Upper lobe of right lung (tissue), 1 donor: ENCODE results near the gene METTL16. TPM values are rescaled to one million over a fixed set of nuclear protein-coding genes. Genes with fewer than 3 reads are reported as not detected.

Experiments used
- ATAC-seq: fragments of 200-7000 bp; cut with Tn5 transposase; one replicate; pipeline ENCODE4 v1.9.1; 2020; ENCODE audit warnings: mild to moderate bottlenecking, moderate library complexity
- DNase-seq: peaks from one replicate; pipeline ENCODE4 v3.0.0-alpha.2; 2020
- H3K27ac ChIP-seq: fragments of 200-600 bp; one replicate; pipeline ENCODE4 v1.8.0; 2022
- H3K27me3 ChIP-seq: fragments of 200-600 bp; one replicate; pipeline ENCODE4 v1.8.0; 2022; ENCODE audit warnings: mild to moderate bottlenecking
- H3K36me3 ChIP-seq: fragments of 200-600 bp; one replicate; pipeline ENCODE4 v1.8.0; 2022
- H3K4me1 ChIP-seq: fragments of 200-600 bp; one replicate; pipeline ENCODE4 v1.8.0; 2022
- H3K4me3 ChIP-seq: fragments of 200-600 bp; one replicate; pipeline ENCODE4 v1.8.0; 2022; ENCODE audit warnings: mild to moderate bottlenecking
- H3K9me3 ChIP-seq: fragments of 200-600 bp; one replicate; pipeline ENCODE4 v1.8.0; 2022
- CTCF ChIP-seq: fragments of 200-600 bp; IDR thresholded peaks from one replicate; pipeline ENCODE4 v1.8.0; 2022; ENCODE audit warnings: antibody characterized with exemption
- intact Hi-C: fragments of 100-400 bp; cut with DNase I; formaldehyde crosslinking; loops from one replicate; pipeline ENCODE4 v1.11.0; 2022
- total RNA-seq: library from RNA; stranded (reverse); fragmentation: NEBNext Ultra II Directional; extraction: Animal tissue kit (Norgen Biotek cat#: 25700); gene quantifications from one replicate; pipeline ENCODE4 v1.2.1, GENCODE V29; 2021
- donor health status: DM: no; HTN: yes; CAD: no; lungs with severe emphysema.

The METTL16 gene
- total RNA-seq, 1 donor from 2014 or later: 30.0 TPM

GRCh38 chr17:2457913-2458312 lies 53.8 kb downstream of the METTL16 start:
- DNase-seq (no peak), ATAC-seq (no peak)
- intact Hi-C loops: no loop called here
- H3K27me3 ChIP-seq: no peaks in the 10 kb centered on the region
- H3K36me3 ChIP-seq: peaks cover 43% of the 10 kb centered on the region
- H3K4me1 ChIP-seq: no peaks in the 10 kb centered on the region
- TF ChIP-seq CTCF: no peak
- H3K27ac ChIP-seq: no peak overlapping the region
- no peak overlapping the region for H3K4me3 ChIP-seq
- H3K9me3 ChIP-seq: no peaks in the 10 kb centered on the region

- Histone ChIP-seq H3K4me1 (no peaks in the 10 kb centered on the region), H3K4me3 (no peak overlapping the region), H3K36me3 (peaks cover 29% of the 10 kb centered on the region), H3K9me3 (no peaks in the 10 kb centered on the region), H3K27ac (no peak overlapping the region), H3K27me3 (no peaks in the 10 kb centered on the region)
- intact Hi-C loops: no loop called here
- no peak for ATAC-seq
- TF ChIP-seq CTCF: no peak
- DNase-seq: no peak
These were observed 55.2 kb downstream of the METTL16 start for GRCh38 chr17:2456475-2456874.

- Histone ChIP-seq H3K27me3 (no peaks in the 10 kb centered on the region), H3K27ac (no peak overlapping the region), H3K4me1 (no peaks in the 10 kb centered on the region), H3K4me3 (no peak overlapping the region), H3K9me3 (no peaks in the 10 kb centered on the region), H3K36me3 (peaks cover 24% of the 10 kb centered on the region)
- ATAC-seq (no peak), DNase-seq (no peak)
- intact Hi-C loops: no loop called here
- no peak for TF ChIP-seq CTCF
These were observed 55.7 kb downstream of the METTL16 start for GRCh38 chr17:2455956-2456355.

GRCh38 chr17:2453866-2454265 lies 57.8 kb downstream of the METTL16 start:
- TF ChIP-seq CTCF: no peak
- peaks cover 18% of the 10 kb centered on the region for H3K36me3 ChIP-seq
- intact Hi-C loops: no loop called here
- H3K9me3 ChIP-seq: no peaks in the 10 kb centered on the region
- no peaks in the 10 kb centered on the region for H3K4me1 ChIP-seq
- no peak overlapping the region for H3K27ac ChIP-seq
- no peaks in the 10 kb centered on the region for H3K27me3 ChIP-seq
- no peak for DNase-seq
- no peak overlapping the region for H3K4me3 ChIP-seq
- ATAC-seq: no peak

DNA sequence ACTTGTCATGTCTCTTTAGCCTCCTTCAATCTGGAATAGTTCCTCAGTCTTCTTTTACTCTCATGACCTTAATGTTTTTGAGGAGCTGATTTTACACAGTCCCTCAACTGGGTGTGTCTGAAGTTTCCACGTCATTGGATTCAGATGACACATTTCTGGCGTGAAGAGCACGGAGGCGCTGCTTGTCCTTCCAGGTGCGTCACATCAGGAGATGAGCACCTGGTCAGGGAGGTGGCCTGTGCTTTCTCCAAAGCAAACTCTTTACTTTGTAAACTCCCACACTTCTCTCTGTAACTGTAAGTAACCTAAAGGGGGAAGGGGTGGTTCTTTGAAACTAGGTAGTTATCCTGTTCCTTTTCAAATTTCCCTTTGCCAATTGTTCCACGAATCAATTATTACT lies 58.4 kb downstream of the METTL16 start:
- DNase-seq: no peak
- Histone ChIP-seq H3K4me1 (no peaks in the 10 kb centered on the region), H3K36me3 (peaks cover 12% of the 10 kb centered on the region), H3K27ac (no peak overlapping the region), H3K27me3 (no peaks in the 10 kb centered on the region), H3K4me3 (no peak overlapping the region), H3K9me3 (no peaks in the 10 kb centered on the region)
- ATAC-seq: no peak
- TF ChIP-seq CTCF: no peak
- intact Hi-C loops: no loop called here

GRCh38 chr17:2452216-2452750 lies 59.4 kb downstream of the METTL16 start:
- no peaks in the 10 kb centered on the region for H3K9me3 ChIP-seq
- H3K27me3 ChIP-seq: no peaks in the 10 kb centered on the region
- ATAC-seq (no peak), DNase-seq (no peak)
- TF ChIP-seq CTCF: no peak
- H3K36me3 ChIP-seq: peaks cover 11% of the 10 kb centered on the region
- H3K4me3 ChIP-seq: no peak overlapping the region
- H3K4me1 ChIP-seq: no peaks in the 10 kb centered on the region
- intact Hi-C loops: no loop called here
- no peak overlapping the region for H3K27ac ChIP-seq
